ENCODE results near the gene DOK3. TPM values are rescaled to one million over a fixed set of nuclear protein-coding genes. Genes with fewer than 3 reads are reported as not detected.
A peak's percentile ranks its signal among the peaks of the same experiment; 100 is the strongest.

The DOK3 gene
- total and polyA plus RNA-seq, 2 of the 13 experiments (the other 11 are each of a cell fraction or from before 2014, with no cell fraction given), result 1.4 to 1.5 TPM

GRCh38 chr5:177495243-177496060 is 14.2 kb downstream of the DOK3 start (continued):
- TF ChIP-seq DRAP1 (CRISPR knock-in tag; IDR thresholded peaks at IDR 0.05) (peak; percentile 64), ZFP91 (CRISPR knock-in tag; IDR thresholded peaks at IDR 0.05; ENCODE audit: borderline replicate concordance) (0 out of 2 replicates have a peak, but pooled peaks have one; percentile 17), XRCC5 (optimal IDR thresholded peaks at IDR 0.05; ENCODE audit: low read length) (peak; percentile 3), ZMYM4 (CRISPR knock-in tag; IDR thresholded peaks at IDR 0.05) (0 out of 2 replicates have a peak, but pooled peaks have one; percentile 3), SOX13 (IDR thresholded peaks at IDR 0.05) (no peak), SOX13 (CRISPR knock-in tag; conservative IDR thresholded peaks at IDR 0.05 in 1 of 2, IDR thresholded peaks at IDR 0.05 in 1 of 2) (no peak)

DNA sequence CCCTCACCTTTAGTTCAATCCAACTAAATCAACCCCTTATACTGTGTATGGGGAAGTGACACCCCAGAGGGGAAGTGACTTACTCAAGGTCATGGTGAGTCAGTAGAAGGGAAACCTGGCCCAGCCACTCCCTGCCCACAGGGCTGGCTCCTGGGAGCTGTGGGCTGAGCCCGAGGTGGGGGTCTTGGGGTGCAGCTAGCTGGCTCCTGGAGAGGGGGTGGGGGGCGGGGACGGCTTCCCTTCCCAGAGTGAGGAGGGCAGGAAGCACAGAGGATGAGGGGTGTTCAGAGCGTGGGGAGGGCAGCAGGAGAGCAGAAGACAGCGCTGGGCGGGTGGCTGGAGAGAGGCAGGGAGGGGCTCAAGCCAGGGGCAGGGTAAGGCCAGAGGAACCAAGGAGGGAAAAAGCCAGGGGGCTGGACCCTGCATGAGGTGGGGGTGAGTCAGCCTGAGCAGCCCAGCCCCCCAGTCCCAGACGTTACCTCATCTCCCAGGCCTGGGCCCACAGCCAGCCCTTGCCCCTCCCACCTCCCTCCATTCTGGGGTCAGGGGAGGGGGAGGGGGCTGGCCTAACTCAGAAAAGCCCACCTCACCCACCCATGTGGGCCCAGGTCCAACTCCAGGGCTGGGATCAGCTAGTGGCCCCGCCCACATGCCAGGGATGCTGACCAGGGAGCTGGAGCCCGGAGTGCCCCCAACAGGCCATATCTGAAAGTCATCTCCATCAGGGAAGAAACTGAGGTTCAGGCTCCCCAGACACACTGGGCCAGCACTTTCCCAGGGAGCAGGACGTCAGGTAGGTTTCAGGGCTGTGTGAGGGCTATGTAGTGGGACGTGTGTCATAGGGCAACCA is 15.1 kb downstream of the DOK3 start:
- DNase-seq (ENCODE audit: low spot score), result peak; percentile 47
- H3K36me3 ChIP-seq (replicated peaks in 1 of 2; ENCODE audit: control insufficient read depth in 1 of 2, insufficient read depth in 2 of 2, low read length in 2 of 2), result peaks cover 6 to 11% of the 10 kb centered on the region in 2 experiments; a peak in 1 of 5 replicates
- no peaks in the 10 kb centered on the region for H3K9me3 ChIP-seq (ENCODE audit: low read length)
- H3K27ac ChIP-seq (ENCODE audit: extremely low read length, insufficient read depth, low read length), result no peak overlapping the region
- H3K4me3 ChIP-seq (replicated peaks in 1 of 3; ENCODE audit: insufficient read depth in 1 of 3, low read depth in 2 of 3, low read length in 3 of 3), result no peak overlapping the region
- intact Hi-C loops (cut with micrococcal nuclease; ENCODE audit: unreplicated experiment), result loop anchor here (1.0 to 5.0 kb wide), 2 partner anchors 104 to 182 kb away; partner anchors contain the start of gene MXD3
- ATAC-seq, result no peak
- BruUV-seq (replicated peaks), result no TSS peak
- H4K20me1 ChIP-seq (ENCODE audit: insufficient read depth, low read length), result peaks cover 15% of the 10 kb centered on the region; the same call in 1 of the 2 replicates
- H3K4me2 ChIP-seq (ENCODE audit: low read depth, low read length), result no peak overlapping the region
- 85% methylated on average over 9 of the region's 11 CpGs for WGBS (ENCODE audit: low lambda C conversion rate)
- peaks cover 0 to 13% of the 10 kb centered on the region in 2 experiments; a peak in 2 of 5 replicates for H3K27me3 ChIP-seq (ENCODE audit: control insufficient read depth in 1 of 2, insufficient read depth in 2 of 2, low read length in 2 of 2)
- CTCF ChIA-PET (ENCODE audit: low intra/inter-chr PET ratio, low total read pairs), result interaction anchor here (1.4 kb wide), 1 partner anchor 39 kb away, joined by 4 read pairs; no protein-coding TSS in a partner anchor
- peaks cover 38% of the 10 kb centered on the region for H3K4me1 ChIP-seq (ENCODE audit: insufficient read depth, low read length)
- H3K9ac ChIP-seq (ENCODE audit: insufficient read depth, low read depth, low read length), result no peak overlapping the region
- no peak overlapping the region for H2AFZ ChIP-seq (ENCODE audit: low read length)
- in situ Hi-C loops (cut with HindIII; ENCODE audit: extremely low pct_ligation_motif_present, low pct_unique_long_range_greater_than_20kb), result no loop called here
- no peaks in the 10 kb centered on the region for H3K79me2 ChIP-seq (ENCODE audit: insufficient read depth, low read length)
- peak; percentile 37 for FAIRE-seq
- POLR2A ChIA-PET, result interaction anchor here (2.2 to 3.6 kb wide), 5 partner anchors 15 to 39 kb away, joined by 4 to 42 read pairs (median 8); partner anchors contain the start of genes DDX41 and DOK3
- TF ChIP-seq, protein P1, sequence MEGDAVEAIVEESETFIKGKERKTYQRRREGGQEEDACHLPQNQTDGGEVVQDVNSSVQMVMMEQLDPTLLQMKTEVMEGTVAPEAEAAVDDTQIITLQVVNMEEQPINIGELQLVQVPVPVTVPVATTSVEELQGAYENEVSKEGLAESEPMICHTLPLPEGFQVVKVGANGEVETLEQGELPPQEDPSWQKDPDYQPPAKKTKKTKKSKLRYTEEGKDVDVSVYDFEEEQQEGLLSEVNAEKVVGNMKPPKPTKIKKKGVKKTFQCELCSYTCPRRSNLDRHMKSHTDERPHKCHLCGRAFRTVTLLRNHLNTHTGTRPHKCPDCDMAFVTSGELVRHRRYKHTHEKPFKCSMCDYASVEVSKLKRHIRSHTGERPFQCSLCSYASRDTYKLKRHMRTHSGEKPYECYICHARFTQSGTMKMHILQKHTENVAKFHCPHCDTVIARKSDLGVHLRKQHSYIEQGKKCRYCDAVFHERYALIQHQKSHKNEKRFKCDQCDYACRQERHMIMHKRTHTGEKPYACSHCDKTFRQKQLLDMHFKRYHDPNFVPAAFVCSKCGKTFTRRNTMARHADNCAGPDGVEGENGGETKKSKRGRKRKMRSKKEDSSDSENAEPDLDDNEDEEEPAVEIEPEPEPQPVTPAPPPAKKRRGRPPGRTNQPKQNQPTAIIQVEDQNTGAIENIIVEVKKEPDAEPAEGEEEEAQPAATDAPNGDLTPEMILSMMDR (CRISPR knock-in tag; IDR thresholded peaks at IDR 0.05), result peak; percentile 48
- TF ChIP-seq RCOR2 (CRISPR knock-in tag; IDR thresholded peaks at IDR 0.05), result no peak
- TF ChIP-seq, protein P2, sequence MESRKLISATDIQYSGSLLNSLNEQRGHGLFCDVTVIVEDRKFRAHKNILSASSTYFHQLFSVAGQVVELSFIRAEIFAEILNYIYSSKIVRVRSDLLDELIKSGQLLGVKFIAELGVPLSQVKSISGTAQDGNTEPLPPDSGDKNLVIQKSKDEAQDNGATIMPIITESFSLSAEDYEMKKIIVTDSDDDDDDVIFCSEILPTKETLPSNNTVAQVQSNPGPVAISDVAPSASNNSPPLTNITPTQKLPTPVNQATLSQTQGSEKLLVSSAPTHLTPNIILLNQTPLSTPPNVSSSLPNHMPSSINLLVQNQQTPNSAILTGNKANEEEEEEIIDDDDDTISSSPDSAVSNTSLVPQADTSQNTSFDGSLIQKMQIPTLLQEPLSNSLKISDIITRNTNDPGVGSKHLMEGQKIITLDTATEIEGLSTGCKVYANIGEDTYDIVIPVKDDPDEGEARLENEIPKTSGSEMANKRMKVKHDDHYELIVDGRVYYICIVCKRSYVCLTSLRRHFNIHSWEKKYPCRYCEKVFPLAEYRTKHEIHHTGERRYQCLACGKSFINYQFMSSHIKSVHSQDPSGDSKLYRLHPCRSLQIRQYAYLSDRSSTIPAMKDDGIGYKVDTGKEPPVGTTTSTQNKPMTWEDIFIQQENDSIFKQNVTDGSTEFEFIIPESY (CRISPR knock-in tag; IDR thresholded peaks at IDR 0.05), result no peak
- no peak for TF ChIP-seq MATR3 (CRISPR knock-in tag; IDR thresholded peaks at IDR 0.05)
- TF ChIP-seq ZNF784 (CRISPR knock-in tag; IDR thresholded peaks at IDR 0.05; ENCODE audit: borderline replicate concordance), result no peak
